SJSA1 (cell line): ENCODE data around the gene FAM174C. TPM values are rescaled to one million over a fixed set of nuclear protein-coding genes. Genes with fewer than 3 reads are reported as not detected.
"Not testable (repeated sequence)": the region's sequence is repeated elsewhere in the genome, so short reads cannot be mapped to it uniquely, and the experiment has no call there.

Experiments
- DNase-seq, 2 experiments: peaks; one replicate each; pipeline ENCODE4 v3.0.0-alpha.2; 2015 to 2020; ENCODE audit warnings: low spot score in 2 of 2, low read depth in 1 of 2
- H3K27ac ChIP-seq: fragments of 250-450 bp; sonication (Bioruptor Pico); 2 replicates; pipeline ENCODE4 v1.5.1; 2020; ENCODE audit warnings: mild to moderate bottlenecking, moderate library complexity
- H3K27me3 ChIP-seq: fragments of 250-450 bp; sonication (Bioruptor Pico); replicated peaks from 2 replicates; pipeline ENCODE4 v1.5.1; 2020; ENCODE audit warnings: mild to moderate bottlenecking, moderate library complexity
- H3K36me3 ChIP-seq: fragments of 250-450 bp; sonication (Bioruptor Pico); 2 replicates; pipeline ENCODE4 v1.5.1; 2020; ENCODE audit warnings: mild to moderate bottlenecking
- H3K4me1 ChIP-seq: fragments of 250-450 bp; sonication (Bioruptor Pico); replicated peaks from 2 replicates; pipeline ENCODE4 v1.6.1; 2021; ENCODE audit warnings: mild to moderate bottlenecking
- H3K4me3 ChIP-seq: fragments of 250-450 bp; sonication (Bioruptor Pico); 2 replicates; pipeline ENCODE4 v1.5.1; 2020; ENCODE audit warnings: mild to moderate bottlenecking
- H3K9me3 ChIP-seq: fragments of 250-450 bp; sonication (Bioruptor Pico); replicated peaks from 2 replicates; pipeline ENCODE4 v1.5.1; 2020; ENCODE audit warnings: mild to moderate bottlenecking
- total RNA-seq: library from RNA; depleted of rRNA; stranded (reverse); fragments of >200 nt; shearing (Covaris generic); gene quantifications from 2 replicates; pipeline ENCODE4 v1.2.3, GENCODE V29; 2014

FAM174C gene
- total RNA-seq, 1 experiment from 2014 or later, result 32.2 TPM

GRCh38 chr19:1313695-1314613 lies 38.6 kb downstream of the FAM174C start:
- H3K4me3 ChIP-seq, result no peak overlapping the region
- DNase-seq, result no peak
- H3K27me3 ChIP-seq, result peaks cover 41% of the 10 kb centered on the region
- no peak overlapping the region for H3K27ac ChIP-seq
- H3K36me3 ChIP-seq, result no peaks in the 10 kb centered on the region
- H3K4me1 ChIP-seq, result peaks cover 9% of the 10 kb centered on the region
- no peaks in the 10 kb centered on the region; the same call in 1 of the 2 replicates for H3K9me3 ChIP-seq

DNA sequence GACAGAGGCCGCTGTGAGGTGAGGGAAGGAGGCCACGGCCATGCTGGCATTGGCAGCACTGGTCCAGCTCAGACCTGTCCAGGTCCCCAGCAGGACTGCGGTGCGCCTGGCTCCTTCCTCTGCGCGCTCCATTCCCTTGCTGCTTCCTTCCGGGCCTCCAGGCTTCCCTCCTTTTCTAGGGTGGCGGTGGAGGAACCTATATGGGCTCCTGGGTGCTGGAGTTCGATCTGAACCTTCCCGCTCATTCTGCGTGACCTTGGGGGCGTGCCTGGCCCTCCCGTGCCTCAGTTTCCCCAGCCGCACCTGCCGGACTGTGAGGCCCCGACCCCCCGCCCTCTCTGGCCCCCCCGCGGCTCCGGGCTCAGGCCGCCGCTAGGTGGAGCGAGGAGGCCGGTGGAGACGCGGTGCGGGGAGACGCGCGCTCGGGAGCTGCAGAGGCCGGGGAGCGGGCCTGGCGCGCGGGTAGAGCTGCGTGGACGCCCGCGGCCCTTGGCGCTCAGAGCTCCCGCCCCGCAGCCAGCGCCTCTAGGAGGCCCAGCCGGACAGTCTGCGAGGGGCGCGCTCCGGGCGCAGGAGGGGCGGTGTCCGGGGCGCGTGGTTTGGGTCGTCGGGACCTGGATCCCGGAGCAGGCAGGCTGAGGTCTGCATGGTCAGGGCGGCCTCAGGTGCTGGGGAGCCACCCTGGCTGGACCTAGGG lies 40.3 kb downstream of the FAM174C start:
- peaks cover 33% of the 10 kb centered on the region for H3K27me3 ChIP-seq
- peaks cover 9% of the 10 kb centered on the region for H3K4me1 ChIP-seq
- no peaks in the 10 kb centered on the region; the same call in 1 of the 2 replicates for H3K9me3 ChIP-seq
- DNase-seq, result peak in 1 of 2 experiments; percentile 40
- H3K4me3 ChIP-seq, result no peak overlapping the region; the same call in 1 of the 2 replicates
- no peaks in the 10 kb centered on the region for H3K36me3 ChIP-seq
- H3K27ac ChIP-seq, result no peak overlapping the region

DNA sequence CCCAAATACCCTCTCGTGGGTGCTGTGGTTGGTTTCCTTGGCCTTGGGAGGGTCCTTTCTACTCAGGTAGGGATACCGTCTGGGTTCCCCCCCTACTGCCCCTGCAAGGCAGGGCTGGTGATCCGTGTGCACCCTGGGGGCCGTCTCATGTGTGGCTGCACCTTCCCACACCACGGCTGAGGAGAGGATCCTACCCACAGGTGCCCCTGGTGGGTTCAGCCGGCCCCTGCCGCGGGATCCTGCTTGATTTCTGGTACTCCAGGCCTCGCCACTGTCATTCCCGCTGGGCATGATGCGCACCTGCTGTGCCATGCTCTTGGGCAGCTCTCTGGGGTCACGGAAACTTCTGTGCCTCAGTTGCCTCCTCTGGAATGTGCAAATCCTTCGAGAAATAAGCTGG lies 41.1 kb downstream of the FAM174C start:
- no peak for DNase-seq
- Histone ChIP-seq H3K4me1 (peaks cover 9% of the 10 kb centered on the region), H3K4me3 (no peak overlapping the region), H3K27me3 (peaks cover 33% of the 10 kb centered on the region), H3K27ac (no peak overlapping the region), H3K9me3 (no peaks in the 10 kb centered on the region; the same call in 1 of the 2 replicates), H3K36me3 (no peaks in the 10 kb centered on the region)

DNA sequence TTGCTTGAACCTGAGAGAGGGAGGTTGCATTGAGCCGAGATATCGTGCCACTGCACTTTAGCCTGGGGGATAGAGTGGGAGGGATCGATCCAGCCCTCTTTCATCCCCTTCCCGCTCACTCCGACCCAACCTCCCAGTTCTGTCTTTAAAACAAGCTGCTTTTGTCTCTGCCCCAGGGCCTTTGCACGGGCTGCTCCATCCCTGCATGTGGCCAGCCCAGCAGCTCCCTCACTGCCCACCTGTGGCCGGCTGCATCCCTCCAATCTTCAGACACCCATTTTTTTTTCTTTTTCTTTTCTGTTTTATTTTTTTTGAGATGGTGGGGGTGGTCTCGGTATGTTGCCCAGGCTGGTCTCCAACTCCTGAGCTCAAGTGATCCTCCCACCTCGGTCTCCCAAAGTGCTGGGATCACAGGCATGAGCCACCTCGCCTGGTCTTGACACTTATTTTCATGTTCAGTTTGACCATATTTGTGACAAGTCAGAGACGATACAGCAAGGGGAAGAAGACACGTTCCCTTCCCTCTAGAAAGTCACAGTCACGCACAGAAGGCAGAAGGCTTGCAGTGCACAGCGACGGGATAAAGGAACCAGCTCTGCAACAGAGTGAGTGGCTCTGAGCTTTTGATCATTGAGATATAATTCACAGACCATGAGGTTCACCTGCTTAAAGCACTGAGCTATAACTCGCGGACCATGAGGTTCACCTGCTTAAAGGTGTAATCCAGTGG lies 42.1 kb downstream of the FAM174C start:
- Histone ChIP-seq H3K36me3 (no peaks in the 10 kb centered on the region), H3K27me3 (peaks cover 36% of the 10 kb centered on the region), H3K4me3 (no peak overlapping the region), H3K4me1 (peaks cover 9% of the 10 kb centered on the region), H3K27ac (no peak overlapping the region), H3K9me3 (no peaks in the 10 kb centered on the region; the same call in 1 of the 2 replicates)
- no peak for DNase-seq

- H3K4me1 ChIP-seq, result peaks cover 6% of the 10 kb centered on the region; the same call in 1 of the 2 replicates
- H3K9me3 ChIP-seq, result no peaks in the 10 kb centered on the region; the same call in 1 of the 2 replicates
- H3K27me3 ChIP-seq, result peaks cover 37% of the 10 kb centered on the region
- no peak overlapping the region for H3K4me3 ChIP-seq
- H3K27ac ChIP-seq, result no peak overlapping the region
- no peak for DNase-seq
- H3K36me3 ChIP-seq, result no peaks in the 10 kb centered on the region
Measured at GRCh38 chr19:1318678-1319471, 43.5 kb downstream of the FAM174C start.

DNA sequence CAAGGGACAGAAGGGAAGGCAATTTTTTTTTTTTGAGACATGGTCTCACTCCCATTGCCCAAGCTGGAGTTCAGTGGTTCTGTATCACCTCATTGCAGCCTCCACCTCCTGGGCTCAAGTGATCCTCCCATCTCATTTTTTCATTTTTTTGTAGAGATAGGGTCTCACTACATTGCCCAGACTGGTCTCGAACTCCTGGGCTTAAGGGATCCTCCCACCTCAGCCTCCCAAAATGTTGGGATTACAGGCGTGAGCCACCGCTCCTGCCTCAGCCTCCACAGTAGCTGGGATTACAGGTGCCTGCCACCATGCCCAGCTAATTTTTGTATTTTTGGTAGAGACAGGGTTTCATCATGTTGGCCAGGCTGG lies 44.9 kb downstream of the FAM174C start:
- DNase-seq, H3K36me3 ChIP-seq, H3K9me3 ChIP-seq, H3K4me3 ChIP-seq, H3K27ac ChIP-seq: not testable (repeated sequence)
- H3K27me3 ChIP-seq, result peaks cover 44% of the 10 kb centered on the region
- peaks cover 14% of the 10 kb centered on the region for H3K4me1 ChIP-seq

- Histone ChIP-seq H3K4me3 (no peak overlapping the region), H3K27ac (no peak overlapping the region), H3K36me3 (no peaks in the 10 kb centered on the region), H3K9me3 (no peaks in the 10 kb centered on the region), H3K27me3 (peaks cover 31% of the 10 kb centered on the region), H3K4me1 (peaks cover 10% of the 10 kb centered on the region)
- DNase-seq, result no peak
Measured at GRCh38 chr19:1321539-1321938, 46.2 kb downstream of the FAM174C start.

GRCh38 chr19:1322198-1322981 lies 47.1 kb downstream of the FAM174C start:
- no peak for DNase-seq
- H3K9me3 ChIP-seq, result no peaks in the 10 kb centered on the region
- H3K27ac ChIP-seq, result no peak overlapping the region
- H3K4me1 ChIP-seq, result peaks cover 10% of the 10 kb centered on the region
- H3K27me3 ChIP-seq, result peaks cover 24% of the 10 kb centered on the region
- no peaks in the 10 kb centered on the region for H3K36me3 ChIP-seq
- no peak overlapping the region for H3K4me3 ChIP-seq

- Histone ChIP-seq H3K27me3 (peaks cover 17% of the 10 kb centered on the region), H3K36me3 (no peaks in the 10 kb centered on the region), H3K4me1 (peaks cover 10% of the 10 kb centered on the region), H3K4me3 (no peak overlapping the region), H3K27ac (no peak overlapping the region), H3K9me3 (no peaks in the 10 kb centered on the region)
- DNase-seq, result no peak
Measured at GRCh38 chr19:1324249-1324805, 49.0 kb downstream of the FAM174C start.

DNA sequence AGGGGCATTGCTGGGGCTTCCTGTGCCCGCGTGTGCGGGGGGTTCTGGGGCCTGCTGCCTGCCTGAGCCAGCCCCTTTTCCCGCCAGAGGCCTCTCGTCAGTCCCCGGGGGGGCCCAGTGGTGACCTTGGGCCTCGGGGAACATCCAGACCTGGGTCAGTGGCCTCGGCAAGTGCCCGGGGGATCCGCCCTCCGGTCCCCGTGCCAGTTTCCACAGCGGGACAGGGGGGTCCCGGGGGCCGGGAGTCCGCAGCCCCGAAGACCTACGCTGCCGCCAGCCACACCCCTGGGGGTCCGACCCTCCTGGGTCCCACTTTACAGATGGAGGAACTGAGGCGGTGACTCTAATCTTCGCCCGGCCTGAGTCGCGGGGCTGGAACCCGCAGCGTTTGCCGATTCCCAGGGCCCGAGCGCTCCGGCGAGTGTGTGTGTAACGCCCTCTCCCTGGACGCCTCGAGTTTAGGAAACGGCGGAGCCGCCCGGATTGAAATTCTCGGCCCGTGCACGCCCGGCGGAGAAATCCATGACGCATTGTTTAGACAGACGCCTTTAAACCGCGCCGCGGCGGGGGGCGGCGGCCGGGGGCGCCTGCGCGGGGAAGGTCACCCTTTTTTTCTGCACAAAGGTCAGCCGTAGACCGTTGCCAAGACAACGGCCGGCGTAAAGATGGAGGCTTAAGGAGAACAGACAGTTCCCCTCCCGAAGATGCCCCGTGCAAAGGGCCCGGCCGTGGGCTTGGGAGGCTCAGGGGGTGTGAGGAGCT lies 49.7 kb downstream of the FAM174C start:
- no peaks in the 10 kb centered on the region for H3K9me3 ChIP-seq
- no peak overlapping the region for H3K27ac ChIP-seq
- peak overlapping the region; percentile 2; the same call in 1 of the 2 replicates for H3K4me3 ChIP-seq
- H3K36me3 ChIP-seq, result no peaks in the 10 kb centered on the region
- H3K27me3 ChIP-seq, result peaks cover 17% of the 10 kb centered on the region
- DNase-seq, result peak; percentile 30 to 72
- peaks cover 10% of the 10 kb centered on the region for H3K4me1 ChIP-seq

DNA sequence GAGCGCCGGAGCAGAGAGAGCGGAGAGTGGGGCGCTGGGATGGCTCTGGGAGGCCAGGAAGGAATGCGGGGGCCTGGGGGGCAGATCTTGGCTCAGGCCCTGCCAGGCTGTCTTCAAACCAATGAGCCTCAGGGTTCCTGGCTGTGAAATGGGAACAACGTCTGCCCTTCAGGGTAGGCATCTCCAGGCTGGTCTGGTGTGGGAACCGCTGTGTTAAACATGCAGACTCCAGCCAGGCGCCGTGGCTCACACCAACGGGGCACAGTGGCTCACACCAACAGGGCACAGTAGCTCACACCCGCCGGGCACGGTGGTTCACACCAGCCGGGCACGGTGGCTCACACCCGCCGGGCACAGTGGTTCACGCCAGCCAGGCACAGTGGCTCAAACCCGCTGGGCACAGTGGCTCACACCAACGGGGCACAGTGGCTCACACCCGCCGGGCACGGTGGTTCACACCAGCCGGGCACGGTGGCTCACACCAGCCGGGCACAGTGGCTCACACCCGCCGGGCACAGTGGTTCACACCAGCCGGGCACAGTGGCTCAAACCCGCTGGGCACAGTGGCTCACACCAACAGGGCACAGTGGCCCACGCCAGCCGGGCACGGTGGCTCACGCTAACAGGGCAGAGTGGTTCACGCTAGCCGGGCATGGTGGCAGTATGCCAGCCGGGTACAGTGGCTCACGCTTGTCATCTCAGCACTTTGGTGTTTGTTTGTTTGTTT lies 50.4 kb downstream of the FAM174C start:
- peaks cover 10% of the 10 kb centered on the region for H3K4me1 ChIP-seq
- H3K27me3 ChIP-seq, result peaks cover 14% of the 10 kb centered on the region
- H3K36me3 ChIP-seq, result no peaks in the 10 kb centered on the region
- no peak overlapping the region for H3K27ac ChIP-seq
- no peaks in the 10 kb centered on the region for H3K9me3 ChIP-seq
- no peak for DNase-seq
- no peak overlapping the region for H3K4me3 ChIP-seq
